WERI-Rb-1 (cell line): ENCODE measurements around the gene GAB2.

Experiments used
- DNase-seq: peaks from one replicate; pipeline ENCODE4 v3.0.0-alpha.2; 2020
- H3K27ac ChIP-seq: fragments of 250-450 bp; sonication (Bioruptor Pico); 2 replicates; pipeline ENCODE4 v1.5.1; 2020; ENCODE audit warnings: mild to moderate bottlenecking, moderate library complexity
- H3K27me3 ChIP-seq: fragments of 250-450 bp; sonication (Bioruptor Pico); 2 replicates; pipeline ENCODE4 v1.5.1; 2021; ENCODE audit warnings: mild to moderate bottlenecking, low read depth, moderate library complexity; ENCODE audit not compliant: insufficient read depth, severe bottlenecking
- H3K36me3 ChIP-seq: fragments of 250-450 bp; sonication (Bioruptor Pico); 2 replicates; pipeline ENCODE4 v1.5.1; 2020; ENCODE audit warnings: mild to moderate bottlenecking, moderate library complexity
- H3K4me3 ChIP-seq: 2 replicates; pipeline ENCODE4 v1.5.1; 2011; ENCODE audit warnings: low read depth, mild to moderate bottlenecking, control low read depth, low read length
- H3K9me3 ChIP-seq: fragments of 250-450 bp; sonication (Bioruptor Pico); 2 replicates; pipeline ENCODE4 v1.5.1; 2021; ENCODE audit warnings: mild to moderate bottlenecking, moderate library complexity; ENCODE audit not compliant: severe bottlenecking
- CTCF ChIP-seq: IDR thresholded peaks from 2 replicates; pipeline ENCODE4 v1.5.1; 2011; ENCODE audit warnings: low read depth, mild to moderate bottlenecking, control low read depth, inconsistent platforms, low read length

The GAB2 gene

GRCh38 chr11:78402847-78403246, 14.8 kb downstream of the GAB2 start:
- no peaks in the 10 kb centered on the region for H3K9me3 ChIP-seq
- no peaks in the 10 kb centered on the region for H3K36me3 ChIP-seq
- DNase-seq, result no peak
- TF ChIP-seq CTCF, result no peak
- no peak overlapping the region for H3K4me3 ChIP-seq
- no peak overlapping the region for H3K27ac ChIP-seq
- H3K27me3 ChIP-seq, result no peaks in the 10 kb centered on the region

- H3K4me3 ChIP-seq, result no peak overlapping the region
- no peaks in the 10 kb centered on the region for H3K27me3 ChIP-seq
- no peak overlapping the region for H3K27ac ChIP-seq
- no peak for DNase-seq
- no peak for TF ChIP-seq CTCF
- H3K36me3 ChIP-seq, result no peaks in the 10 kb centered on the region
- H3K9me3 ChIP-seq, result no peaks in the 10 kb centered on the region
Measured at GRCh38 chr11:78400702-78401101, 16.9 kb downstream of the GAB2 start.

- Histone ChIP-seq H3K27me3 (no peaks in the 10 kb centered on the region), H3K27ac (no peak overlapping the region), H3K36me3 (no peaks in the 10 kb centered on the region), H3K4me3 (no peak overlapping the region), H3K9me3 (no peaks in the 10 kb centered on the region)
- TF ChIP-seq CTCF, result no peak
- DNase-seq, result no peak
Measured at GRCh38 chr11:78400116-78400515, 17.5 kb downstream of the GAB2 start.

- no peak for TF ChIP-seq CTCF
Measured at GRCh38 chr11:78399136-78399535, 18.5 kb downstream of the GAB2 start.

DNA sequence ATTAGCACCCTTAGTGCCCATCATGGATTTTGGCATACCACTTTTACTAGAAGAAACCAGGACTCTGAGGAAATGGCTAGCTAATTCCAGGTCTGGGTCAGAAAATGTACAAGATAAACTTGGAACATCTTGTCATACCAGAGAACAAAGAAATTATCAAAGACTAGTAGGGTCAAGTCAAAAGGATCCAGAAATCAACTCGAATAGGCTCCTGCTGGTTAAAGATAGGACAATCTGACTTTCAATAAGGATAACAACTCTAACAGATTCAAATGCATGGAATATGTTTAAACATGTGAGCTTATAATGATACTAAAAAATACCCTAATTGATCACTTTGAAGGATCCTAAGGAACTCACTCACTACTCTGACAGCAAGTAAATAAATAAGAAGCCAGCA, 18.9 kb downstream of the GAB2 start:
- no peaks in the 10 kb centered on the region for H3K36me3 ChIP-seq
- no peak for DNase-seq
- H3K27ac ChIP-seq, result no peak overlapping the region
- no peak overlapping the region for H3K4me3 ChIP-seq
- TF ChIP-seq CTCF, result no peak
- no peaks in the 10 kb centered on the region for H3K27me3 ChIP-seq
- H3K9me3 ChIP-seq, result no peaks in the 10 kb centered on the region

More at GRCh38 chr11:78399136-78399535, 18.5 kb downstream of the GAB2 start:
- H3K36me3 ChIP-seq, result no peaks in the 10 kb centered on the region
- DNase-seq, result no peak
- no peak overlapping the region for H3K27ac ChIP-seq
- H3K9me3 ChIP-seq, result no peaks in the 10 kb centered on the region
- H3K27me3 ChIP-seq, result no peaks in the 10 kb centered on the region
- no peak overlapping the region for H3K4me3 ChIP-seq

DNA sequence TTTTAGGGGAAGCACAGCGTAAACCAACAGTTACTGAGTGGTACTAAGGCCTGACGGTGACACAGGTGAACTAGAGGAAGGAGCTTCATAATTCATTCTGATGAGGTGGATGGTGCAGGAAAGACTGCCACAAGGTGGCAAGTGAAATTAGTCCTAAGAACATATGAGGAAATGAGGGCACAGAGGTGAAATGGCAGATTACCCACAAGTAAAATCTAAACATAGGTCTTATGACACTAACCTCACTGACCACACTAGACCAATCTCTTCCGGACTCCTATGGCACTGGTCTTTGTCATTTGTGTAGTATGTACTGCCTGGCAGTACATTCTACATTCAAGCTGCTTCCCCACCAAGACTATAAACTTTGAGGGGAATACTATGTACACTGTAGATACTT, 20.2 kb downstream of the GAB2 start:
- H3K36me3 ChIP-seq, result no peaks in the 10 kb centered on the region
- no peak overlapping the region for H3K27ac ChIP-seq
- H3K4me3 ChIP-seq, result no peak overlapping the region
- no peak for TF ChIP-seq CTCF
- no peak for DNase-seq
- H3K27me3 ChIP-seq, result no peaks in the 10 kb centered on the region
- H3K9me3 ChIP-seq, result no peaks in the 10 kb centered on the region
